Measurements from ENCODE around the gene PRKG1. TPM values are rescaled to one million over a fixed set of nuclear protein-coding genes. Genes with fewer than 3 reads are reported as not detected.

PRKG1 gene
- total RNA-seq, 1 experiment from 2014 or later, result 0.09 TPM

DNA sequence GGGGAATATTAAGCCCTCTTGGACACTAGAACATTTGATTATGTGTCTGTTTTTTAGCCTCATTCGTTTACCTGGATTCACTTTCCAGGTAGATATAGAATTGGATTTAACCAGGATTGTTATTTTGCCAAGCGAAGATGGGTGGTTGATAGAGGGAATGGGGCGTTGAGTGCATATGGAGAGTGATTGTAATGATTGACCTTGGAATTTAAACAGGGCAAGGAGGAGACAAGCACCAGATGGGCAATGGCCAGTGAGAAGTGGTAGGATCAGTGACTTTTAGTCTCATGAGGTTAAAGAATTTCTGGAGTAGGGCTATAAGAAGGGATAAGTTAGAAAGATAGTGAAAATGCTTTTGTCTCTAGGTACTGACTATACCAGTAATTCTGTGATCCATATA is 836.3 kb downstream of the PRKG1 start:
- peaks cover 6% of the 10 kb centered on the region for H3K27me3 Mint-ChIP-seq (ENCODE audit: insufficient read depth, unreplicated experiment)
- peaks cover 39% of the 10 kb centered on the region for H3K4me1 Mint-ChIP-seq (ENCODE audit: low read depth, unreplicated experiment)
- no peaks in the 10 kb centered on the region for H3K9me3 Mint-ChIP-seq (ENCODE audit: unreplicated experiment)
- H3K27me3 ChIP-seq (replicated peaks; ENCODE audit: control insufficient read depth, insufficient read depth, low read length), result no peaks in the 10 kb centered on the region
- H3K36me3 ChIP-seq (ENCODE audit: control insufficient read depth, insufficient read depth, low read length), result no peaks in the 10 kb centered on the region
- no peak overlapping the region for H3K27ac Mint-ChIP-seq (ENCODE audit: unreplicated experiment)
- peaks cover 11% of the 10 kb centered on the region; the same call in 1 of the 2 replicates for H3K4me1 ChIP-seq
- no peak overlapping the region for H3K4me3 Mint-ChIP-seq (ENCODE audit: unreplicated experiment)
- H3K4me3 ChIP-seq (ENCODE audit: low read depth, low read length), result no peak overlapping the region
- TF ChIP-seq, protein P1, sequence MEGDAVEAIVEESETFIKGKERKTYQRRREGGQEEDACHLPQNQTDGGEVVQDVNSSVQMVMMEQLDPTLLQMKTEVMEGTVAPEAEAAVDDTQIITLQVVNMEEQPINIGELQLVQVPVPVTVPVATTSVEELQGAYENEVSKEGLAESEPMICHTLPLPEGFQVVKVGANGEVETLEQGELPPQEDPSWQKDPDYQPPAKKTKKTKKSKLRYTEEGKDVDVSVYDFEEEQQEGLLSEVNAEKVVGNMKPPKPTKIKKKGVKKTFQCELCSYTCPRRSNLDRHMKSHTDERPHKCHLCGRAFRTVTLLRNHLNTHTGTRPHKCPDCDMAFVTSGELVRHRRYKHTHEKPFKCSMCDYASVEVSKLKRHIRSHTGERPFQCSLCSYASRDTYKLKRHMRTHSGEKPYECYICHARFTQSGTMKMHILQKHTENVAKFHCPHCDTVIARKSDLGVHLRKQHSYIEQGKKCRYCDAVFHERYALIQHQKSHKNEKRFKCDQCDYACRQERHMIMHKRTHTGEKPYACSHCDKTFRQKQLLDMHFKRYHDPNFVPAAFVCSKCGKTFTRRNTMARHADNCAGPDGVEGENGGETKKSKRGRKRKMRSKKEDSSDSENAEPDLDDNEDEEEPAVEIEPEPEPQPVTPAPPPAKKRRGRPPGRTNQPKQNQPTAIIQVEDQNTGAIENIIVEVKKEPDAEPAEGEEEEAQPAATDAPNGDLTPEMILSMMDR (IDR thresholded peaks at IDR 0.05; ENCODE audit: insufficient read depth in 1 of 2, low read depth in 1 of 2, low read length in 1 of 2, severe bottlenecking in 1 of 2, unreplicated experiment in 1 of 2), result no peak
- CTCF ChIA-PET, result no interaction called here
- POLR2A ChIA-PET, result no interaction called here
- no TSS peak for BruUV-seq (replicated peaks)
- intact Hi-C loops (cut with micrococcal nuclease; ENCODE audit: unreplicated experiment), result no loop called here
- no peak for DNase-seq
- no peaks in the 10 kb centered on the region for H3K9me3 ChIP-seq
- no peaks in the 10 kb centered on the region for H3K36me3 Mint-ChIP-seq (ENCODE audit: insufficient read depth, unreplicated experiment)

DNA sequence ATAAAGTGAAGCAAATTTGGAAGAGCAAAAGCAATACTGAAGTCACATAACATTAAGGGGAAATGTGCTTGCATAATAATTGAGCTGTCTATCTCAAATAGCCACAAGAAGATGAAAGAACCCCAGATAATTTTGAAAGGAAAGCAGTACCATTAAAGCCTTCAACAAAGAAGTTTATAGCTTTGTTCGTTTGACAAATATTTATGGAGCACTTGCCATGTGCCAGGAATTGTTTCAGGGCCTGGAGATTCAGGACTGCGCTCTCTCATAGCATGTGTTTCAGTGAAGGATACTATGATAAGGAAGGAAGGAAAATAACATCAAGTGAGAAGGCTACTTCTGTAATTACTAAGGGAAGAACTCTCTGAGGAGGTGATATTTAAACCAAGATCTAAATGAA is 837.4 kb downstream of the PRKG1 start:
- no peaks in the 10 kb centered on the region for H3K27me3 ChIP-seq (replicated peaks; ENCODE audit: control insufficient read depth, insufficient read depth, low read length)
- peaks cover 11% of the 10 kb centered on the region; the same call in 1 of the 2 replicates for H3K4me1 ChIP-seq
- H3K27ac Mint-ChIP-seq (ENCODE audit: unreplicated experiment), result no peak overlapping the region

DNA sequence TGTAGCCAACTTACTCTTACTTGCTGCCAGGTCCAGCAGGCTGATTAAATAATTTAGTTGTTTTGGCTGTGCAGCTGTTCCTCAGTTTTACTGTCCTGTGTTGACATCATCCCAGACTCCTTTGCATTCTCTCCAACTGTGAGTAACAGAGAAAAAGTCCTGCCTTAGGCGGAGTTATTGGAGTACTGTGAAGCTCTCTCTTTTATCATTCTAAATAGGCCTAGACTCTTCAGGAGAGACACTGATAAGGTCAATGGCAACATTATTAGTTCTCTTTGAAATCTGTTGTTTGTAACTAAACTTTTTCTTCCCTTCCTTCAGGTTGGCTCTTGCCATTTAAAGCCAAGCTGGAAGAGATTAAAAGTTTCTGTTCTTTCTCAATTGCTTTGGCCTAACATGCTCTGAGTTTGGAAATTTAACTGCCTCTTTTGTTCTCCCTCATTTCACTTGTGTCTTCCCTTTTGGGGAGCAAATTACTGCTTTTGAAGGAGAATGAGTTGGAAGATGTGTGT is 840.8 kb downstream of the PRKG1 start:
- BruUV-seq (replicated peaks), result no TSS peak
- no peaks in the 10 kb centered on the region for H3K9me3 Mint-ChIP-seq (ENCODE audit: unreplicated experiment)
- TF ChIP-seq, protein P1 (IDR thresholded peaks at IDR 0.05; ENCODE audit: insufficient read depth in 1 of 2, low read depth in 1 of 2, low read length in 1 of 2, severe bottlenecking in 1 of 2, unreplicated experiment in 1 of 2), result no peak
- Histone ChIP-seq H3K4me3 (ENCODE audit: low read depth, low read length) (no peak overlapping the region), H3K4me1 (peaks cover 11% of the 10 kb centered on the region; the same call in 1 of the 2 replicates), H3K36me3 (ENCODE audit: control insufficient read depth, insufficient read depth, low read length) (no peaks in the 10 kb centered on the region), H3K9me3 (no peaks in the 10 kb centered on the region), H3K27me3 (replicated peaks; ENCODE audit: control insufficient read depth, insufficient read depth, low read length) (no peaks in the 10 kb centered on the region)
- intact Hi-C loops (cut with micrococcal nuclease; ENCODE audit: unreplicated experiment), result no loop called here
- H3K27me3 Mint-ChIP-seq (ENCODE audit: insufficient read depth, unreplicated experiment), result no peaks in the 10 kb centered on the region
- H3K4me1 Mint-ChIP-seq (ENCODE audit: low read depth, unreplicated experiment), result peaks cover 27% of the 10 kb centered on the region
- ChIA-PET POLR2A (no interaction called here), CTCF (no interaction called here)
- H3K4me3 Mint-ChIP-seq (ENCODE audit: unreplicated experiment), result no peak overlapping the region
- no peaks in the 10 kb centered on the region for H3K36me3 Mint-ChIP-seq (ENCODE audit: insufficient read depth, unreplicated experiment)
- no peak for DNase-seq
- no peak overlapping the region for H3K27ac Mint-ChIP-seq (ENCODE audit: unreplicated experiment)

More for the DNA sequence above, 837.4 kb downstream of the PRKG1 start:
- DNase-seq, result peak in 1 of 2 experiments; percentile 31
- TF ChIP-seq, protein P1 (IDR thresholded peaks at IDR 0.05; ENCODE audit: insufficient read depth in 1 of 2, low read depth in 1 of 2, low read length in 1 of 2, severe bottlenecking in 1 of 2, unreplicated experiment in 1 of 2), result no peak
- Histone ChIP-seq H3K4me3 (ENCODE audit: low read depth, low read length) (no peak overlapping the region), H3K9me3 (no peaks in the 10 kb centered on the region), H3K36me3 (ENCODE audit: control insufficient read depth, insufficient read depth, low read length) (no peaks in the 10 kb centered on the region)
- Mint-ChIP-seq H3K36me3 (ENCODE audit: insufficient read depth, unreplicated experiment) (no peaks in the 10 kb centered on the region), H3K4me3 (ENCODE audit: unreplicated experiment) (no peak overlapping the region), H3K9me3 (ENCODE audit: unreplicated experiment) (no peaks in the 10 kb centered on the region), H3K4me1 (ENCODE audit: low read depth, unreplicated experiment) (peaks cover 39% of the 10 kb centered on the region), H3K27me3 (ENCODE audit: insufficient read depth, unreplicated experiment) (no peaks in the 10 kb centered on the region)
- intact Hi-C loops (cut with micrococcal nuclease; ENCODE audit: unreplicated experiment), result no loop called here
- ChIA-PET CTCF (no interaction called here), POLR2A (no interaction called here)
- no TSS peak for BruUV-seq (replicated peaks)

Measured in Caco-2 (cell line).